ENCODE data around the gene MARCHF10.

- TF ChIP-seq CTCF (IDR thresholded peaks at IDR 0.05) = no peak
- no peak for TF ChIP-seq POLR2A (IDR thresholded peaks at IDR 0.05)
Observed at GRCh38 chr17:62787366-62787765, 20.7 kb downstream of the MARCHF10 start.

Measured in breast epithelium (tissue), 3 donors.